Adrenal gland (tissue), 12 donors: ENCODE data around the gene GRIA4. TPM values are rescaled to one million over a fixed set of nuclear protein-coding genes. Genes with fewer than 3 reads are reported as not detected.

Source experiments
- DNase-seq, 7 donors: peaks; one replicate each; pipeline ENCODE4 v3.0.0-alpha.2; 2019 to 2020
- H3K27ac ChIP-seq, 5 donors: fragments of 200-600 bp; sonication (generic) in 4 of 5; 1 replicate in 3 of 5; 2 replicates in 2 of 5; pipeline versions ENCODE4 v1.5.1 to v1.8.0; 2016 to 2020; ENCODE audit warnings: mild to moderate bottlenecking in 1 of 5
- H3K27me3 ChIP-seq: fragments of 200-600 bp; 2 replicates; pipeline ENCODE4 v1.8.0; 2021
- H3K36me3 ChIP-seq, 2 donors: fragments of 200-600 bp; replicated peaks in 1 of 2; 1 replicate in 1 of 2; 2 replicates in 1 of 2; pipeline versions ENCODE4 v1.5.1 to v1.8.0; 2018 to 2022
- H3K4me1 ChIP-seq, 2 donors: fragments of 200-600 bp; replicated peaks in 1 of 2; 1 replicate in 1 of 2; 2 replicates in 1 of 2; pipeline versions ENCODE4 v1.5.1 to v1.8.0; 2018 to 2021
- H3K4me3 ChIP-seq, 4 donors: fragments of 200-600 bp; sonication (generic) in 3 of 4; one replicate each; pipeline ENCODE4 v1.5.1; 2016 to 2018
- H3K9me3 ChIP-seq, 3 donors: fragments of 200-600 bp; sonication (generic) in 1 of 3; replicated peaks in 1 of 3; 1 replicate in 2 of 3; 2 replicates in 1 of 3; pipeline versions ENCODE4 v1.5.1 to v1.8.0; 2016 to 2021
- CTCF ChIP-seq, 6 experiments: fragments of 450-650 bp in 4 of 6; fragments of 200-600 bp in 2 of 6; sonication (generic) in 1 of 6; IDR thresholded peaks; 1 replicate in 5 of 6; 2 replicates in 1 of 6; pipeline versions ENCODE4 v1.5.1 to v1.8.0; 2016 to 2021; ENCODE audit warnings: antibody characterized with exemption in 6 of 6, mild to moderate bottlenecking in 2 of 6, moderate library complexity in 1 of 6
- POLR2A ChIP-seq, 2 donors: fragments of 450-650 bp; IDR thresholded peaks; one replicate each; pipeline ENCODE4 v1.6.1; 2017; ENCODE audit warnings: antibody characterized with exemption in 2 of 2, mild to moderate bottlenecking in 2 of 2, moderate library complexity in 1 of 2
- WGBS, 4 donors: extraction: QIAGEN DNeasy Blood & Tissue Kit in 2 of 4; methylation state at CpG; one replicate each; pipeline versions ENCODE4 v1.1.5 to v1.1.7; 2013 to 2017; 5-methylcytosine and 5-hydroxymethylcytosine counted together
- intact Hi-C, 2 donors: fragments of 100-400 bp; cut with DNase I; formaldehyde crosslinking; loops; one replicate each; pipeline versions ENCODE4 v1.14.1 to v1.15.0; 2022 to 2023
- polyA plus RNA-seq, 3 donors: library from polyadenylated mRNA; stranded (reverse); fragments of 200-250 nt in 2 of 3; fragments of 350-450 nt in 1 of 3; fragmentation: Illumina TruSeq in 1 of 3; extraction: RNeasy Lipid Tissue Mini Kit (QIAGEN cat#74804) in 1 of 3; gene quantifications; one replicate each; pipeline ENCODE4 v1.2.3, GENCODE V29; 2013 to 2014
- total RNA-seq, 9 donors: library from RNA; depleted of rRNA in 4 of 9; stranded (reverse); fragments of >200 nt in 4 of 9; fragments of 120-200 nt in 1 of 9; fragmentation: NEBNext Ultra II Directional in 1 of 9; extraction: Animal tissue kit (Norgen Biotek cat#: 25700) in 1 of 9; gene quantifications; one replicate each; pipeline versions ENCODE4 v1.1.0 to v1.2.4, GENCODE V29; 2013 to 2023
- donor health status: healthy with polysubstance abuse.
- donor health status: Bipolar disorder and iron deficiency.
- donor health status: DM: yes; HTN: yes; CAD: no.
- donor health status: DM: no; HTN: no; CAD: no.
- donor health status: DM: no; HTN: no; CAD: no.
- donor health status: DM: yes; HTN: yes; CAD: no.

Gene GRIA4
- total and polyA plus RNA-seq, 12 donors, result 0.16 to 6.2 (median 2.0) TPM; not detected in 3

GRCh38 chr11:105829084-105829483 is 219.2 kb downstream of the GRIA4 start:
- intact Hi-C loops, result no loop called here
- Histone ChIP-seq H3K36me3 (no peaks in the 10 kb centered on the region), H3K9me3 (no peaks in the 10 kb centered on the region), H3K27me3 (no peaks in the 10 kb centered on the region), H3K4me1 (no peaks in the 10 kb centered on the region), H3K27ac (no peak overlapping the region), H3K4me3 (no peak overlapping the region)
- TF ChIP-seq CTCF (IDR thresholded peaks at IDR 0.05), result no peak
- no peak for TF ChIP-seq POLR2A (IDR thresholded peaks at IDR 0.05)
- no peak for DNase-seq
- WGBS, 4 donors, result 69 to 87% (median 79%) methylated on average over 1 of the region's 1 CpG

GRCh38 chr11:105834461-105834860 is 224.6 kb downstream of the GRIA4 start:
- WGBS, 4 donors, result 74 to 90% (median 82%) methylated on average over 1 of the region's 1 CpG
- TF ChIP-seq POLR2A (IDR thresholded peaks at IDR 0.05) (no peak), CTCF (IDR thresholded peaks at IDR 0.05) (no peak)
- intact Hi-C loops, result no loop called here
- H3K36me3 ChIP-seq, result no peaks in the 10 kb centered on the region
- H3K27ac ChIP-seq, result no peak overlapping the region
- no peaks in the 10 kb centered on the region for H3K4me1 ChIP-seq
- no peak overlapping the region for H3K4me3 ChIP-seq
- no peak for DNase-seq
- no peaks in the 10 kb centered on the region for H3K9me3 ChIP-seq
- H3K27me3 ChIP-seq, result no peaks in the 10 kb centered on the region

GRCh38 chr11:105838668-105839384 is 229.0 kb downstream of the GRIA4 start:
- Histone ChIP-seq H3K4me1 (no peaks in the 10 kb centered on the region), H3K27me3 (no peaks in the 10 kb centered on the region), H3K36me3 (no peaks in the 10 kb centered on the region), H3K27ac (no peak overlapping the region), H3K4me3 (no peak overlapping the region), H3K9me3 (no peaks in the 10 kb centered on the region)
- intact Hi-C loops, result no loop called here
- no peak for TF ChIP-seq POLR2A (IDR thresholded peaks at IDR 0.05)
- TF ChIP-seq CTCF (IDR thresholded peaks at IDR 0.05), result no peak
- no peak for DNase-seq
- 63 to 70% (median 65%) methylated on average over 4 of the region's 4 CpGs for WGBS, 4 donors

GRCh38 chr11:105840391-105840790 is 230.5 kb downstream of the GRIA4 start:
- 68 to 85% (median 75%) methylated on average over 4 of the region's 4 CpGs for WGBS, 4 donors
- intact Hi-C loops, result no loop called here
- no peaks in the 10 kb centered on the region for H3K4me1 ChIP-seq
- no peaks in the 10 kb centered on the region for H3K27me3 ChIP-seq
- TF ChIP-seq CTCF (IDR thresholded peaks at IDR 0.05), result no peak
- no peak for TF ChIP-seq POLR2A (IDR thresholded peaks at IDR 0.05)
- no peaks in the 10 kb centered on the region for H3K36me3 ChIP-seq
- no peak for DNase-seq
- H3K27ac ChIP-seq, result no peak overlapping the region
- no peak overlapping the region for H3K4me3 ChIP-seq
- no peaks in the 10 kb centered on the region for H3K9me3 ChIP-seq
